HG03095 (cell line): ENCODE results near the gene SLC8B1.

Source experiments
- ATAC-seq: cut with Tn5 transposase; IDR thresholded peaks from one replicate; pipeline ENCODE4 v1.9.1; 2021; ENCODE audit warnings: moderate library complexity; ENCODE audit not compliant: unreplicated experiment

Gene SLC8B1

GRCh38 chr12:113248842-113249435 lies 86.0 kb downstream of the SLC8B1 start:
- ATAC-seq: no peak
